IPS-15b (cell line): ENCODE results near the gene FAM83G.
"Not testable (repeated sequence)": the region's sequence is repeated elsewhere in the genome, so short reads cannot be mapped to it uniquely, and the experiment has no call there.

Source experiments
- H3K27me3 ChIP-seq: one replicate; pipeline ENCODE4 v1.6.1; 2013; ENCODE audit warnings: low read length; ENCODE audit not compliant: control insufficient read depth, insufficient read depth
- H3K36me3 ChIP-seq: one replicate; pipeline ENCODE4 v1.6.1; 2013; ENCODE audit warnings: low read length; ENCODE audit not compliant: control insufficient read depth, insufficient read depth
- H3K4me1 ChIP-seq: one replicate; pipeline ENCODE4 v1.6.1; 2013; ENCODE audit warnings: mild to moderate bottlenecking, low read length; ENCODE audit not compliant: control insufficient read depth, insufficient read depth
- H3K4me3 ChIP-seq: one replicate; pipeline ENCODE4 v1.5.1; 2013; ENCODE audit warnings: low read depth, low read length
- H3K9ac ChIP-seq: one replicate; pipeline ENCODE4 v1.6.1; 2013; ENCODE audit warnings: low read depth, mild to moderate bottlenecking, low read length
- H3K9me3 ChIP-seq: one replicate; pipeline ENCODE4 v1.6.1; 2013; ENCODE audit warnings: mild to moderate bottlenecking, low read length; ENCODE audit not compliant: control insufficient read depth, insufficient read depth

FAM83G gene

GRCh38 chr17:19037547-19037946, 33.0 kb upstream of the FAM83G start:
- not testable (repeated sequence) for H3K9me3 ChIP-seq, H3K27me3 ChIP-seq, H3K4me1 ChIP-seq, H3K4me3 ChIP-seq, H3K36me3 ChIP-seq, H3K9ac ChIP-seq

- H3K36me3 ChIP-seq, H3K9me3 ChIP-seq: not testable (repeated sequence)
Measured at GRCh38 chr17:19036186-19036585, 31.6 kb upstream of the FAM83G start.

GRCh38 chr17:19032377-19032988, 27.9 kb upstream of the FAM83G start:
- not testable (repeated sequence) for H3K4me3 ChIP-seq, H3K9ac ChIP-seq

More at GRCh38 chr17:19036186-19036585, 31.6 kb upstream of the FAM83G start:
- H3K4me3 ChIP-seq, H3K9ac ChIP-seq, H3K4me1 ChIP-seq, H3K27me3 ChIP-seq: not testable (repeated sequence)

GRCh38 chr17:19031729-19032128, 27.2 kb upstream of the FAM83G start:
- H3K9ac ChIP-seq, H3K4me1 ChIP-seq, H3K36me3 ChIP-seq, H3K27me3 ChIP-seq, H3K4me3 ChIP-seq, H3K9me3 ChIP-seq: not testable (repeated sequence)

More at GRCh38 chr17:19032377-19032988, 27.9 kb upstream of the FAM83G start:
- not testable (repeated sequence) for H3K4me1 ChIP-seq, H3K36me3 ChIP-seq, H3K27me3 ChIP-seq, H3K9me3 ChIP-seq

- not testable (repeated sequence) for H3K9ac ChIP-seq, H3K4me1 ChIP-seq, H3K27me3 ChIP-seq, H3K9me3 ChIP-seq, H3K36me3 ChIP-seq, H3K4me3 ChIP-seq
Measured at GRCh38 chr17:19030771-19031449, 26.3 kb upstream of the FAM83G start.

- not testable (repeated sequence) for H3K9ac ChIP-seq, H3K4me1 ChIP-seq, H3K4me3 ChIP-seq, H3K36me3 ChIP-seq, H3K9me3 ChIP-seq, H3K27me3 ChIP-seq
Measured at GRCh38 chr17:19029740-19030139, 25.2 kb upstream of the FAM83G start.

- not testable (repeated sequence) for H3K36me3 ChIP-seq, H3K27me3 ChIP-seq, H3K9me3 ChIP-seq, H3K4me3 ChIP-seq, H3K4me1 ChIP-seq, H3K9ac ChIP-seq
Measured at GRCh38 chr17:19028671-19029070, 24.1 kb upstream of the FAM83G start.

GRCh38 chr17:19024101-19025078, 19.8 kb upstream of the FAM83G start:
- H3K36me3 ChIP-seq, result no peaks in the 10 kb centered on the region
- H3K27me3 ChIP-seq, result no peaks in the 10 kb centered on the region
- no peaks in the 10 kb centered on the region for H3K4me1 ChIP-seq

GRCh38 chr17:19023209-19023999, 18.8 kb upstream of the FAM83G start:
- Histone ChIP-seq H3K36me3 (no peaks in the 10 kb centered on the region), H3K27me3 (no peaks in the 10 kb centered on the region), H3K4me1 (no peaks in the 10 kb centered on the region), H3K9me3 (no peaks in the 10 kb centered on the region), H3K9ac (no peak overlapping the region), H3K4me3 (no peak overlapping the region)

More at GRCh38 chr17:19024101-19025078, 19.8 kb upstream of the FAM83G start:
- H3K4me3 ChIP-seq, result no peak overlapping the region
- no peak overlapping the region for H3K9ac ChIP-seq
- no peaks in the 10 kb centered on the region for H3K9me3 ChIP-seq

- H3K4me3 ChIP-seq, result no peak overlapping the region
- H3K9me3 ChIP-seq, result no peaks in the 10 kb centered on the region
- no peaks in the 10 kb centered on the region for H3K4me1 ChIP-seq
- H3K27me3 ChIP-seq, result no peaks in the 10 kb centered on the region
- H3K9ac ChIP-seq, result no peak overlapping the region
- H3K36me3 ChIP-seq, result no peaks in the 10 kb centered on the region
Measured at GRCh38 chr17:19022747-19023146, 18.2 kb upstream of the FAM83G start.

GRCh38 chr17:19022128-19022527, 17.6 kb upstream of the FAM83G start:
- Histone ChIP-seq H3K4me3 (no peak overlapping the region), H3K27me3 (no peaks in the 10 kb centered on the region), H3K9me3 (no peaks in the 10 kb centered on the region), H3K36me3 (no peaks in the 10 kb centered on the region), H3K9ac (no peak overlapping the region), H3K4me1 (no peaks in the 10 kb centered on the region)
